WTC11 (cell line): ENCODE measurements around the gene MAGI2. TPM values are rescaled to one million over a fixed set of nuclear protein-coding genes. Genes with fewer than 3 reads are reported as not detected.

Experiments
- ATAC-seq: fragments of 200-7000 bp; cut with Tn5 transposase; 2 replicates; pipeline ENCODE4 v1.10.0; 2021; ENCODE audit warnings: mild to moderate bottlenecking, moderate library complexity
- CTCF ChIA-PET: fragments of 300-600 bp; sonication (Branson Sonifier 250); formaldehyde crosslinking; loops from one replicate; lab custom pipeline; 2021; ENCODE audit warnings: antibody characterized with exemption; lab: Charles Lee
- POLR2A ChIA-PET: fragments of 350-600 bp; sonication (Branson Sonifier 250); formaldehyde crosslinking; loops from one replicate; lab custom pipeline; 2021; ENCODE audit warnings: antibody characterized with exemption; lab: Charles Lee
- DNase-seq: peaks from one replicate; pipeline ENCODE4 v3.0.0; 2021; ENCODE audit warnings: low spot score
- H3K27ac Mint-ChIP-seq: 2 replicates; pipeline ENCODE4 v1.8.0; 2021; ENCODE audit warnings: mixed read lengths
- H3K27me3 Mint-ChIP-seq: 2 replicates; pipeline ENCODE4 v1.8.0; 2021; ENCODE audit warnings: low read depth, mild to moderate bottlenecking, moderate library complexity, mixed read lengths
- H3K36me3 Mint-ChIP-seq: 2 replicates; pipeline ENCODE4 v1.8.0; 2021; ENCODE audit warnings: mixed read lengths
- H3K4me1 Mint-ChIP-seq: 2 replicates; pipeline ENCODE4 v1.8.0; 2022; ENCODE audit warnings: mixed read lengths
- H3K4me3 Mint-ChIP-seq: 2 replicates; pipeline ENCODE4 v1.8.0; 2021; ENCODE audit warnings: mild to moderate bottlenecking, moderate library complexity, mixed read lengths
- H3K9me3 Mint-ChIP-seq: 2 replicates; pipeline ENCODE4 v1.8.0; 2021; ENCODE audit warnings: mixed read lengths
- ATF1 ChIP-seq: sonication (generic); formaldehyde crosslinking; IDR thresholded peaks from 2 replicates; pipeline ENCODE4 v1.8.1; 2023; ENCODE audit warnings: mild to moderate bottlenecking, moderate library complexity, missing genetic modification reagents
- ATF3 ChIP-seq: sonication (generic); formaldehyde crosslinking; conservative IDR thresholded peaks from 2 replicates; pipeline ENCODE4 v1.8.1; 2022; ENCODE audit warnings: mild to moderate bottlenecking, missing genetic modification reagents
- CREM ChIP-seq: sonication (generic); formaldehyde crosslinking; IDR thresholded peaks from 2 replicates; pipeline ENCODE4 v1.8.1; 2022; ENCODE audit warnings: mild to moderate bottlenecking, missing genetic modification reagents, moderate library complexity
- E2F1 ChIP-seq: sonication (generic); formaldehyde crosslinking; IDR thresholded peaks from 2 replicates; pipeline ENCODE4 v1.8.0; 2022; ENCODE audit warnings: mild to moderate bottlenecking, missing genetic modification reagents
- FOXK1 ChIP-seq: sonication (generic); formaldehyde crosslinking; IDR thresholded peaks from 2 replicates; pipeline ENCODE4 v1.8.0; 2022; ENCODE audit warnings: mild to moderate bottlenecking, moderate library complexity, missing genetic modification reagents
- FOXP1 ChIP-seq: sonication (generic); formaldehyde crosslinking; IDR thresholded peaks from 2 replicates; pipeline ENCODE4 v1.8.0; 2022; ENCODE audit warnings: missing genetic modification reagents, mild to moderate bottlenecking, moderate library complexity, borderline replicate concordance
- GTF2I ChIP-seq: fragments of 250-450 bp; sonication (Bioruptor Pico); conservative IDR thresholded peaks from 2 replicates; pipeline ENCODE4 v1.4.0; 2021; ENCODE audit warnings: mild to moderate bottlenecking
- HMGXB4 ChIP-seq: sonication (generic); formaldehyde crosslinking; IDR thresholded peaks from 2 replicates; pipeline ENCODE4 v1.8.1; 2023; ENCODE audit warnings: mild to moderate bottlenecking, moderate library complexity, missing genetic modification reagents
- JUN ChIP-seq: sonication (generic); formaldehyde crosslinking; IDR thresholded peaks from 2 replicates; pipeline ENCODE4 v1.8.0; 2023; ENCODE audit warnings: mild to moderate bottlenecking, missing genetic modification reagents
- RORB ChIP-seq: fragments of 250-450 bp; sonication (Bioruptor Pico); IDR thresholded peaks from 2 replicates; pipeline ENCODE4 v1.9.0; 2021; ENCODE audit warnings: mild to moderate bottlenecking
- SOX15 ChIP-seq: fragments of 250-450 bp; sonication (Bioruptor Pico); IDR thresholded peaks from 2 replicates; pipeline ENCODE4 v1.9.0; 2021; ENCODE audit warnings: mild to moderate bottlenecking
- TP53 ChIP-seq: sonication (generic); formaldehyde crosslinking; IDR thresholded peaks from 2 replicates; pipeline ENCODE4 v1.8.1; 2023; ENCODE audit warnings: mild to moderate bottlenecking, missing genetic modification reagents
- USF1 ChIP-seq: sonication (generic); formaldehyde crosslinking; IDR thresholded peaks from 2 replicates; pipeline ENCODE4 v1.8.0; 2022; ENCODE audit warnings: mild to moderate bottlenecking, missing genetic modification reagents
- ZBTB43 ChIP-seq: sonication (generic); formaldehyde crosslinking; IDR thresholded peaks from 2 replicates; pipeline ENCODE4 v1.8.1; 2023; ENCODE audit warnings: mild to moderate bottlenecking, missing genetic modification reagents
- ZNF232 ChIP-seq: sonication (generic); formaldehyde crosslinking; IDR thresholded peaks from 2 replicates; pipeline ENCODE4 v1.8.0; 2022; ENCODE audit warnings: mild to moderate bottlenecking, missing genetic modification reagents
- ZNF425 ChIP-seq: fragments of 250-450 bp; sonication (Bioruptor Pico); conservative IDR thresholded peaks from 2 replicates; pipeline ENCODE4 v1.9.0; 2021; ENCODE audit warnings: mild to moderate bottlenecking
- ZNF532 ChIP-seq: fragments of 250-450 bp; sonication (Bioruptor Pico); IDR thresholded peaks from 2 replicates; pipeline ENCODE4 v1.9.0; 2021; ENCODE audit warnings: mild to moderate bottlenecking, borderline replicate concordance
- total RNA-seq: library from RNA; stranded (reverse); gene quantifications from 3 replicates; pipeline ENCODE4 v1.2.3, GENCODE V29; 2021
- TF ChIP-seq, protein P1 (sequence below): sonication (generic); formaldehyde crosslinking; IDR thresholded peaks from 2 replicates; pipeline ENCODE4 v1.8.1; 2022; ENCODE audit warnings: mild to moderate bottlenecking, missing genetic modification reagents, moderate library complexity, borderline replicate concordance
- TF ChIP-seq, protein P2 (sequence below): sonication (generic); formaldehyde crosslinking; IDR thresholded peaks from 2 replicates; pipeline ENCODE4 v1.8.0; 2023; ENCODE audit warnings: missing genetic modification reagents

The MAGI2 gene
- total RNA-seq, 1 experiment from 2014 or later = 26.6 TPM

- ChIA-PET POLR2A (no interaction called here), CTCF (no interaction called here)
- Mint-ChIP-seq H3K9me3 (no peaks in the 10 kb centered on the region), H3K4me3 (no peak overlapping the region), H3K27me3 (peaks cover 17% of the 10 kb centered on the region), H3K27ac (no peak overlapping the region), H3K4me1 (peaks cover 24% of the 10 kb centered on the region), H3K36me3 (no peaks in the 10 kb centered on the region)
- no peak for TF ChIP-seq SOX15 (CRISPR knock-in tag)
- no peak for TF ChIP-seq JUN (CRISPR knock-in tag)
- TF ChIP-seq RORB = no peak
- TF ChIP-seq HMGXB4 (CRISPR knock-in tag) = no peak
- no peak for TF ChIP-seq FOXK1
- TF ChIP-seq USF1 (CRISPR knock-in tag) = no peak
- TF ChIP-seq E2F1 = no peak
- TF ChIP-seq ATF1 = no peak
- no peak for TF ChIP-seq ZBTB43 (CRISPR knock-in tag)
- no peak for TF ChIP-seq ZNF532 (CRISPR knock-in tag)
- TF ChIP-seq ZNF232 (CRISPR knock-in tag) = no peak
- no peak for TF ChIP-seq ZNF425
- TF ChIP-seq CREM (CRISPR knock-in tag) = no peak
- no peak for TF ChIP-seq FOXP1 (CRISPR knock-in tag)
- TF ChIP-seq ATF3 (CRISPR knock-in tag) = no peak
- TF ChIP-seq, protein P1, sequence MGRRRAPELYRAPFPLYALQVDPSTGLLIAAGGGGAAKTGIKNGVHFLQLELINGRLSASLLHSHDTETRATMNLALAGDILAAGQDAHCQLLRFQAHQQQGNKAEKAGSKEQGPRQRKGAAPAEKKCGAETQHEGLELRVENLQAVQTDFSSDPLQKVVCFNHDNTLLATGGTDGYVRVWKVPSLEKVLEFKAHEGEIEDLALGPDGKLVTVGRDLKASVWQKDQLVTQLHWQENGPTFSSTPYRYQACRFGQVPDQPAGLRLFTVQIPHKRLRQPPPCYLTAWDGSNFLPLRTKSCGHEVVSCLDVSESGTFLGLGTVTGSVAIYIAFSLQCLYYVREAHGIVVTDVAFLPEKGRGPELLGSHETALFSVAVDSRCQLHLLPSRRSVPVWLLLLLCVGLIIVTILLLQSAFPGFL = no peak
- TF ChIP-seq TP53 (CRISPR knock-in tag) = no peak
- no peak for TF ChIP-seq GTF2I (CRISPR knock-in tag)
- TF ChIP-seq, protein P2, sequence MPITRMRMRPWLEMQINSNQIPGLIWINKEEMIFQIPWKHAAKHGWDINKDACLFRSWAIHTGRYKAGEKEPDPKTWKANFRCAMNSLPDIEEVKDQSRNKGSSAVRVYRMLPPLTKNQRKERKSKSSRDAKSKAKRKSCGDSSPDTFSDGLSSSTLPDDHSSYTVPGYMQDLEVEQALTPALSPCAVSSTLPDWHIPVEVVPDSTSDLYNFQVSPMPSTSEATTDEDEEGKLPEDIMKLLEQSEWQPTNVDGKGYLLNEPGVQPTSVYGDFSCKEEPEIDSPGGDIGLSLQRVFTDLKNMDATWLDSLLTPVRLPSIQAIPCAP (CRISPR knock-in tag) = no peak
- DNase-seq (no peak), ATAC-seq (no peak)
These were observed 1381.8 kb downstream of the MAGI2 start for GRCh38 chr7:78071491-78072200.
